PFSK-1 (cell line): Measurements from ENCODE around the gene ZNF485.

ENCODE experiments used
- FOXP2 ChIP-seq: optimal IDR thresholded peaks from 2 replicates; pipeline ENCODE3; 2011; ENCODE audit warnings: borderline replicate concordance, control low read depth, inconsistent platforms; ENCODE audit not compliant: insufficient read depth; ENCODE audit errors: extremely low read length, extremely low read depth
- POLR2AphosphoS5 ChIP-seq: IDR thresholded peaks from 2 replicates; pipeline ENCODE4 v1.6.1; 2012; ENCODE audit warnings: low read depth, mild to moderate bottlenecking, control low read depth, low read length, moderate library complexity
- REST ChIP-seq, 2 experiments: IDR thresholded peaks; 2 replicates each; pipeline versions ENCODE4 v1.6.1 to v1.8.0; 2011 to 2012; ENCODE audit warnings: low read depth in 2 of 2, low read length in 2 of 2, control low read depth in 1 of 2, inconsistent platforms in 1 of 2, mild to moderate bottlenecking in 1 of 2, moderate library complexity in 1 of 2; ENCODE audit not compliant: insufficient read depth in 1 of 2
- SIN3A ChIP-seq: IDR thresholded peaks from 2 replicates; pipeline ENCODE4 v1.6.1; 2012; ENCODE audit warnings: mild to moderate bottlenecking, low read length, moderate library complexity, borderline replicate concordance; ENCODE audit not compliant: insufficient read depth
- TAF1 ChIP-seq: IDR thresholded peaks from 2 replicates; pipeline ENCODE4 v1.6.1; 2012; ENCODE audit warnings: low read length, control low read depth, borderline replicate concordance; ENCODE audit not compliant: insufficient read depth

ZNF485 gene

DNA sequence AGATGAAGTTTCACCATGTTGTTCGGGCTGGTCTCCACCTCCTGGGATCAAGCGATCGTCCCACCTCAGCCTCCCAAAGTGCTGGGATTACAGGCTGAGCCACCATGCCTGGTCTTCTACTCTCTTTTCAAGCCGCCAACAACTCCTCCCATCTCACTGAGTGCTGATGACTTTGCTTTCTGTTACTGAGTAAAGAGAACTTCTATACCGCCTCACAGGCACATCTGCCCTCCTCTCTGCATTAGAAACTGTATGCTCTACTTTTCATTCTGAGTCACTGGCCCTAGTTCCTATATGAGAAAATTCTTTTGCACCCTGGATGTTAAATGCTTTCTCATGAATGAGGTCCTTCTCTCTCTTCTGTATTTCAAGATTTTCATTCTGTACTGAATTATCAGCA, 29.7 kb upstream of the ZNF485 start:
- TF ChIP-seq FOXP2 = no peak
- TF ChIP-seq SIN3A = no peak
- no peak for TF ChIP-seq REST (IDR thresholded peaks at IDR 0.05; ENCODE audit: insufficient read depth in 1 of 2, low read depth in 2 of 2, low read length in 2 of 2)
- TF ChIP-seq POLR2AphosphoS5 = no peak
- TF ChIP-seq TAF1 = no peak

GRCh38 chr10:43584051-43584450, 22.2 kb upstream of the ZNF485 start:
- TF ChIP-seq REST (IDR thresholded peaks at IDR 0.05; ENCODE audit: insufficient read depth in 1 of 2, low read depth in 2 of 2, low read length in 2 of 2) (no peak), POLR2AphosphoS5 (no peak), SIN3A (no peak), FOXP2 (no peak), TAF1 (no peak)

DNA sequence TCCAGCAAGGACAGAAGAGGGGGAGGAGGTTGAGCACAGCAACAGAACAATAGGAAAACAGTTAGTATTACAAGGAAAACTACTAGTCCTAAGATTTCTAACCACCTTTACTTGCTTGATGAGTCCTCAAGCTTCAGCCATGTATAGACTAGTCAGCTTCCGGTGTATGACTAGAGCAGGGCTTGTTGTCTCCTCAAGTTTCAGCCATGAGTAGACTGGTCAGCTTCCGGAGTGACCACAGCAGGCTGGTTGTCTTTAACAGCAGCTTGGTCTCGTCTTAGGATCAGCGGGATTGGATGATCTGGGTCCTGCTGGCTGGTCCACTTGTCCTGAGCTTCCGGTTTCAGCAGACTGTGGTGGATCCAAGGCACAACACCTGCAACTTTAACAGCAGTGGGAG, 21.2 kb upstream of the ZNF485 start:
- TF ChIP-seq FOXP2 (no peak), SIN3A (no peak), REST (IDR thresholded peaks at IDR 0.05; ENCODE audit: insufficient read depth in 1 of 2, low read depth in 2 of 2, low read length in 2 of 2) (no peak), POLR2AphosphoS5 (no peak), TAF1 (no peak)

DNA sequence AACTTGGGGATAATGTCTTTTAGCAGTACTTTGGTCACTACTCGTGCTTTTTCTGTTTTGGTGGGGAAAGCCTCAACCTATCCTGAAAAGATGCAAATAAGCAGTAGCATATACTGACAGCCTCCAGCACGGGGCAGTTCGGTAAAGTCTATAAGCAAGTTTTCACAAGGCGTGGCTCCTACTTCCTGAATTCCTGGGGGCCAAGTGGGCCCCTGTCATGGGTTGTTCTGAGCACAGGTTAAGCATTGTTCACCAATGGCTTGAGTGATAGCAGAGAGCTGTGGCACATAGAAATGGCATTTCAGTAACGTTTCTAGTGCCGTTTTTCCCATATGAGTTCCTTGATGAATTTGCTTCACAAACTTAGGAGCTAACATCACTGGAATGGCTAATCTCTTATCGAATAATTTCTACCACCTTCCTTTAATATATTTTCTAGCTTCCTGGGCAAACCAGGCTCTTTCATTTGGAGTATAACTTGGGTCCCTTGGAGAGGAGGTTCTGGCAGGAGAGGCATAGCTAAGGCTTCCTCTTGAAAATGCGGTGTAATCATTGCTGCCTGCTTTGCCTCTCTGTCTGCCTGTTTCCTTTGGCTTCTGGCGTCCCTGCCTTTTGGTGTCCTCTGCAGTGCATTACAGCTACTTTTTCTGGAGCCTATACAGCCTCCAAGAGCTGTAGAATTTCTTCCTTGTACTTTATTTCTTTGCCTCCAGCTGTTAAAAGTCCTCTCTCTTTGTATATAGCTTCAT, 20.1 kb upstream of the ZNF485 start:
- TF ChIP-seq TAF1 (no peak), SIN3A (no peak), REST (IDR thresholded peaks at IDR 0.05; ENCODE audit: insufficient read depth in 1 of 2, low read depth in 2 of 2, low read length in 2 of 2) (no peak), FOXP2 (no peak), POLR2AphosphoS5 (no peak)
